AG08396 (cell line): ENCODE results near the gene UBE2Q2.
A peak's percentile ranks its signal among the peaks of the same experiment; 100 is the strongest.
"Not testable (repeated sequence)": the region's sequence is repeated elsewhere in the genome, so short reads cannot be mapped to it uniquely, and the experiment has no call there.

ENCODE experiments used
- DNase-seq: peaks from one replicate; pipeline ENCODE4 v3.0.0; 2012; ENCODE audit warnings: low spot score, mixed read lengths

UBE2Q2 gene

DNA sequence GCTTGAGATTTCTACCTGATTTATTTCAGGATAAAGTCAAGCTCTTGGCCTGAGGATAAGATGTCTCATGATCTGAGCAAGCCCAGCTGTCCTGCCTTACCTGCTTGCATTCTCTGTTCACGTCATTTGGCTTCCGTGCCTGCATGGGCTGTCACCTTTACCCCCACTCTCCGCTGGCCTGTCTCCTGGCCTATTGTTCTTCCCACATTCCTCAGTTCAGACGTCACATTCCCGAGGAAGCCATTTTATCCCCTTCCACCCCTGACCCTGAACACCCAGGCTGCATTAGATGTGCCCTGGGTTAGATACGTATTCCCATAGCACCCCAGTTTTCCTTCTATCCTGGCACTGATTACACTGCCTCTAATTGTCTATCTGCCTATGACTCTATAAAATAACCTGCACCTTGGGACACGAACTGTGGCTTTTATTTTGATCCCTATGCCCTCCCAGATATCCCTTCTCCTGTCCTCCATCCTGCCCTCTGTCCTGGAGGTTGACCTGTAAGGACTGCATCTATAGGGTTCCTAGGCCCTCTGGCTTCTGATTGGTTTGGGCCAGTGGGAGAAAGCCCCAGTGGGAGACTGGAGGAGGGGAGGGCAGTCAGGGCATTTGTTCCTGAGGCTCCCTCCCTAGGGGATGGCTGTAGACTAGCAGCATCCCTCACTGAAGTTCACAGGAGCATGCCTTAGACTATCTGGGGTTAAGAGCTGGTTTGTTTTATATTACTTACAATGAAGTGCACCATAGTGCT, 19.2 kb upstream of the UBE2Q2 start:
- no peak for DNase-seq

DNA sequence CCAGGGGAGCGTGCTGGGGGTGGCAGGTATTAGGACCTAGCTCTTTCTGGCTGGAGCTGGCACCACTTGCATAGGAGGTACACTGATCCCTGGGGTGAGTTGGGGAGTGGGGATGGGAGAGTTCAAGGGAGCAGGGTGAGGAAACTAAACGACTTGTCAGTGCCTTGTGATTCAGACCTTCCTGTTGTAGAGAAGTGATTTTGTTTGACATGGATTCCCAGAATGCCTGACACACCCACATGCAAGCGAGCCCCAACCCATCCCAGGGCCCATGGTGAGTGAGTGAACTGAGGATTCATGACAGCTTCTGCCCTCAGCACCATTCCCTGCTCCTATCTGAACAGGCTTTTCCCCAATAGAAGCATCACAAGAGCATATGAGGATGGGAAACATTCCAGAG, 15.6 kb upstream of the UBE2Q2 start:
- DNase-seq = no peak

DNA sequence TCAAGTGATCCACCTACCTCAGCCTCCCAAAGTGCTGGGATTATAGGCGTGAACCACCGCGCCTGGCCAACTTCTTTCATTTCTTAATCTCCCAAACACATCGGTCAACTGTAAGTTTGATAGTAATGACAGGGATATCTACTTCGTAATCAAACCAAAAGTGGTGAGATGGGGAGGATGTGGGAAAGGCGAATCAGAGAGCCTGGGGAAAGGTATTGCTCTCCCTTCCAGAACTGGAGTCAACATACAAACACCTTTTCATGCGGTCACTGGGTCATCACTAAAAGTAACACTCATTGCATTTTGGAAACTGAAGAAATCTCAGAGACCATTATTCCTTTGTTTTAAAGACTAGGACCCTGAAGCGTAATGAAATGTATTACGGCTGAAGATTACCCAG, 14.8 kb upstream of the UBE2Q2 start:
- no peak for DNase-seq

DNA sequence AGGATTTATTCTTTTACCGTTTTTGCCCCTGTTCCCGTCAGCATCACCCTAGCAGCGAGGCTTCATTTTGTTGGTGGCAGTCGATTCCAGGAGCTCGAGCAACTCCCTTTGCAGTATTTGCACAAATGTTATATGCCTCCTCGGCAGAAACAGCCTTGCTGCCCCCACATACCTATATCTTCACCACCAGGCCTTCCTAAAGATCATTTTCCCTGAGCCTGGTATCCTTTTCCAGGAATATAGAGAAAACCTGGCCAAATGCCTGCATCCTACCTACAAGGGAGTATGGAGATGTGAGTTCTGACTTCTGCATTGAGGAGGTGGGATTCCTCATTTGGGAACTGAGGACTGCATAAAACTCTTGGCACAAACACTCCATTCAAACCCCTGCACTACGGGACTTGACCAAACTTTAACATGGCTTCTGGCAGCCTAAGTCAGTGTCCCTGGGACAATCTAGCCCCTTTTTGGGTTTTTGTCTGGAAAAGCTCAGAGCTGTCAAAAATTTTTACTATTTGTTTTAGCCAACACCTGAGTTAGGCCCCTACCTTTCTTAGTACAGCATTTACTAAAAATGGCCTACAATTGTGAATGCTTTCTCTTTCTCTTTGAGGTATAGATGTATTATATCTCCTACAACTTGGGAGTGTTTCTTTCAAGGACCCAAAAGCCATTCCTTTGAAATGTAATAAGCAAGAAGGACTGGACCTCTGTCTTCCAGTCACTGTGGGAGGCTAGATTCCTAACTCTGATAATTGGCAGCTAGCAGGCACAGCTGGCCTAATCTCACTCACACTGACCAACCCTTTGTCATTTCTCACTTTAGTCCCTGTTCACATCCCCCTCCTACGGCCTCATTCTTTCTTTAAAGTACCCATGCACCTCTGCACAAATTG, 12.1 kb upstream of the UBE2Q2 start:
- no peak for DNase-seq

DNA sequence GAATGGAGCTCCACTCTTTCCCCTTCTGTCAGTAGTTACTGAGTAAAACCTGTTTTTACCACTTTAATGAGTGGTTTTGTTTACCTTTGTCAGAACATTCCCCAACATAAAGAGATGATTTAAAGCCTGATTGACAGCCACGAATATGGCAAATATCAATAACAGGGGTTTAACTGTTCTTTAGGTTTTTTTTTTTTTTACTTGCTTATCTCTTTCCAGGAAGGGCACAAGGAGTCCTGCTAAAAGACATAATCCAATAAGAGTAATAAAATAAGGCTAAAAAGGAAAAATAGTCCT, 11.5 kb upstream of the UBE2Q2 start:
- no peak for DNase-seq

DNA sequence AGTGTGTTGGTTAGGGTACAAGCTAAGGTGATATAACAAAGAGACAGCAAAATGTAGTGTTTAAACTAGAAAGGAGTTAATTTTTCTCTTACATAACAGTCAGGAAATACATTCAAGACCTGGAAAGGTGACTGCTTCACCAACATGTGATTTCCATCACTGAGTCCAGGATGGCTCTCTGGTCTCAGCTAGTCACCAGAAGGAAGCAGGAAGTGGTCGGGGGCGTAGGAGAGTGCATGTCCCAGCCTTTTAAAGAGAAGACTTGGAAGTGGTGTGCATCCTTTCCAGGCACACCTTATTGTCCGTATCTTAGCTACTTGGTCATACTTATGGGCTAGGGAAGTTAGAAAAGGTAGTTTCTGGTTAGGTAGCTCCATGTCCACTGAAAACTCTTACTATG, 11.1 kb upstream of the UBE2Q2 start:
- DNase-seq = no peak

DNA sequence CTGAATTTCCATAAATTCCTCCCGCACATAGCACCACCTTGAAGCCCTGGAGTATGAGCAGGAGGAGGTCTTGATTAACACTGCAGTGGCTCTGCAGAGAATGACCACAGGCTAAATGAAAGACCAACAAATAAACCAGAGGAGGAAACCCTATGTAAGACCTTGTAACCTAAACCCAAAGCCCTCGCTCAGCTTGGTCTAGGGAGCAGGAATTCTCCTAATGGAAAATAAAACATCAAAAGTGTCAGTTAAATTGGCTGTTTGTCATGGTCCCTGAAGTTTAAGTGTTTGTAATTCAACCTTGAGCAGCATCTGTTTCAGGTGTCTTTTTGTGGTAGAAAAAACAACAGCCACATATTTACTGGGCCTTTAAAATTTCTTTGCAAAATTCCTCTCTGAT, 9.2 kb upstream of the UBE2Q2 start:
- no peak for DNase-seq

DNA sequence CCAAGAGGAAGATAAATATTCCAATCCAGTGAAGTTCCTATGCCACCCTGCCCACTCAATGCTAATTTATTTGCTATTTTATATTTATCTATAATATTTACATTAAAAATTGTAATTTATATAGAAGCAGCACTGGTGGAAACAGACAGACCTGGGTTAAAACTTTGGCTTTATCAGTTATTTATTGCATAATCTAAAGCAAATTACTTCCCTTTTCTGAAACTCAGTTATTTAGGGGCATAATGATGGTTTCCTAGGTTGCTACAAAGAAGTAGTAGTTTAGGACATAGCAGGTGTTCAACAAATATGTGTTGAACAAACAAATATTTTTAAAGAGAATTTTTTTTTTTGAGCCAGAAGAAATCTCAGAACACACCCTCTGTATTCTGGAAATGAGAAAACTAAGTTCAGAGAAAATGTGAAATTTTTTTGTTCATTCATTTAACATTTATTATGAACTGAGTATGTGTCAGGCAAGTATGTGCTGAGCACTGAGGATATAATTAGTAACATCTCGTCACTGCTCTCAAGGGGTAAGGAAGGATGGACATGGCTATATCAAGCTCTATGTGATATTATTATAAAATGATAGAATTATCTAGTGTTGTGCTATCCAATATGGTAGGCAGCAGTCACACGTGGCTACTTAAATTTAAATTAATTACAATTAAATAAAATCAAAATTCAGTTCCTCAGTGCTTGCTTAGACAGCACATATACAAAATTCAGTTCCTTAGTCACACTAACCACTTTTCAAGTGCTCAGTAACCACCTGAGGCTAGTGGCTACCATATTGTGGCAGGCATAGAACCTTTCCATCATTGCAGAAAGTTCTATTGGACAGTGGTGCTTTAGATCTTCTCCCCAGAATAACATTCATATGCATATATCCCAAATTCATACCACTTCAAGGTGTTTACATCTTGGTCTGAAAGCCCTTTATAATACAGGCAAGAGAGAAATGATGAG, 7.0 kb upstream of the UBE2Q2 start:
- DNase-seq = no peak

DNA sequence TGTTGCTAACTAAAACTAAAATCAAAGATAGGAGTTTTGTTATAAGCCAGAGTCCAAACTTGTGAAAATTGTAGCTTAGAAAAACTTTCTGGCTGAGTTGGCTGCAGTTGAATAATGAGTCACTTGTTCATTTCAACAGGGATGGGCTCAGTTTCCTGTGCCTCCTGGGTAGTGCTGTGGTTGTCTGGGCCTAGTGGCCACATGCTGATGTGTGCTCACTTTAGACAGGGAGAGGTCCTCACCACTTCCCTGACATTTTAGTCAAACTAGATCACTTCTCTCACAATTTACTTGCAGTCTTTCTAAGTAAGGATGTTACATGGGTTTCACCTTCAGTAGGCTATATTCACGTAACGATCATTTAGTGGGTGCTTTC, 6.3 kb upstream of the UBE2Q2 start:
- peak; percentile 68 for DNase-seq

DNA sequence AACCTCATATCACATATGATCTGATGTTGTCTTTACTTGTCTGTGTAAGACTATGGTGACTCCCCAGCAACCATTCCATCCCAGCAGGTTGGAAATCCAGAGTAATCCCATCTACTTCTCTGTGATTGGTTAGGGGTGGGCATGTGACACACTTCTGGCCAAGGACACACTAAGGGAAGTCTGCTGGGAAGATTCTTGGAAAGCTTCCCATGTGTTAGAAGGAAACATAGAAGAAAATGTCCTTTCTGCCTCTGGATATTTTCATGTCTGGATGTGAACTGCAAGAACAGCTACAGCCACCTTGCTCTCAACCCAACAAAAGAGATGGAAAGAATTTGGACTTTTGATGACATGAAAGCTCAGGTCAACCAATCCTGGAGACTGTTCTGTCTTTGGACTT, 2.6 kb upstream of the UBE2Q2 start:
- peak; percentile 67 for DNase-seq

DNA sequence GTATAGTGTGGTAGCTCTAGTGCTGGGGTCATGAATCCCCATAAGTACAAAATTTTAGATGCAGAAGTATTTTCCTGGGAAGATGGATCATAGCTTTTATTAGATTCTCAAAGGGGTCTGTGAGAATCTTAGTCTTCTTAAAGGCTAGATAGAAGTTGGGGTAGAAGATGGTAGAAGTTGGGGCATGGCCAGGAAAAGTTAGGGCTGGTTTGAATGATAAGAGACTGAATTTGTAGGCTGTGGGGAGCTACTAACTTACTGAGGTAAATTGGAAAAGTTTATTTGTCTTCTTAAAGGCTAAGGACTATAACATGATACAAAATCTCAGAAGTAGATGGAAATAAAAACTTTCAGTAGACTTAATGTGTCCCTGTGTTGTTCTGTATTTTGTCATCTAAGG, 1.6 kb upstream of the UBE2Q2 start:
- DNase-seq = no peak

DNA sequence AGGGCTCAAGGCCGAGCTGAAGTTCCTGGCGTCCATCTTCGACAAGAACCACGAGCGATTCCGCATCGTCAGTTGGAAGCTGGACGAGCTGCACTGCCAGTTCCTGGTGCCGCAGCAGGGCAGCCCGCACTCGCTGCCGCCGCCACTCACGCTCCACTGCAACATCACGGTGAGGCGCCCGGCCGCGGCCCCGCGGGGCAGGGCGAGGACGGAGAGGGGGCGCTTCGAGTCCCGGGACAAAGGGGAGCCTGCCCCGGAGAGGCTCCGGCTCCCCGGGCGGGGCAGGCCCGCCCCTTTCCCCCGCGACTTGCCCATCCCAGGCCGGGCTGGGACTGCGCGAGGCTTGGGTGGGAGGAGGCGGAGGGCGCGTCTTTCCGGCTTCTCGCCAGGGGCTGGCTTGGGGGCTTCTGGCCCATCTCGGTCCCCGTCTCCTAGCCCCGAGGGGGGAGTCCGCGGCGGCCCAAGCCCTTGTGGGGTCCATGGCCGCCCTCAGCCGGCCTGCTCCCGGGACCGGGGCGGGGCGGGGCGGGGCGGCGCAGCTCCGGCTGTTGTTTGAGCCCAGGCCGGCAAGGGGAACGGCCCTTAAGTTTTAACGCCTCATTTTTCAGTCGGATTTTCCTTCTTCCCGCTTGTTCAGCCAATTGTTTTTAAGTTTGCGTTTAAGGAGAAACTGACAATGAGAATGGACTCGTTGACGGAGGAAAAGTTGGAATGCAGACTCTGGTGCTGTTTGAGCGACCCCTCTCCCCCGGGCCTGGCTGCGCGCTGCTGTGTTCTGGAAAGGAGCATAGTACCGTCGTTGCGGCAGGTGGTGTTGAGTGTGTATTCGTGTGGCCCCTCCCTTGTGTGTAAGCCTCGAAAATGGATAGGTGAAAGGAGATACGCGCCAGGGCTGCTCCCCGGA, 683 bp downstream of the UBE2Q2 start:
- DNase-seq = peak; percentile 85

DNA sequence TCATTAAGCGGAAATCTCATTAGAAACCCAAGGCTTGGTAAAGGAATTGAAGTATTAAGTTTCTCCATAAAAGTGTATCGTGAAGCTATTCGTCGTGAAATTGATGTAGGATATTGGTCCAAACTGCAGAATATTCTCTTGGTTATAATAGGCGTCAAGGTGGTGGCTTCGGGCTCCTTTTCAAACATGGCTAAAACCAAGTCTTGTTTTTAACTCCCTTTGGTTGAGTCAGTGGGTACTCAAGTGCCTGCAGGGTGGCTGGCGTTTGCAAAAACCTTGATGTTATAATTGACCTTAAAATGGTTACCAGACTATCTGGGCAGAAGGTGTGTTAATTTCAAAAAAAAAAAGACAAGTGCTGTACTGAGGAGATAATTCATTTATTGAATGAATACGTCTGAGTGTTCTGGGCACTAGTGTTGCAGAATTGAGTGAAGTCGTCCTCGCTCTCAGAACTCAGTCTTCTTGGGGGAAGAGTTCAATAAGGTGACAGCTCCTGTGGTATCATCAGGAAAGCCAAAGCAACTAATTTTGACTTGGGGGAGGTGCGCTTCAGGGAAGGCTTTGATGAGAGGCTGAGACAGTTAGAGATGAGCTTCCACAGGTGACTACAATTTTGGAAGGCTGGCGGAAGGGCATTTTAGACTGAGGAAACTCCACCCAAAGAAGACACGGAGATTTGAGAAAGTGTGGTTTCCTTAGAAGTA, 1.5 kb downstream of the UBE2Q2 start:
- DNase-seq = no peak

DNA sequence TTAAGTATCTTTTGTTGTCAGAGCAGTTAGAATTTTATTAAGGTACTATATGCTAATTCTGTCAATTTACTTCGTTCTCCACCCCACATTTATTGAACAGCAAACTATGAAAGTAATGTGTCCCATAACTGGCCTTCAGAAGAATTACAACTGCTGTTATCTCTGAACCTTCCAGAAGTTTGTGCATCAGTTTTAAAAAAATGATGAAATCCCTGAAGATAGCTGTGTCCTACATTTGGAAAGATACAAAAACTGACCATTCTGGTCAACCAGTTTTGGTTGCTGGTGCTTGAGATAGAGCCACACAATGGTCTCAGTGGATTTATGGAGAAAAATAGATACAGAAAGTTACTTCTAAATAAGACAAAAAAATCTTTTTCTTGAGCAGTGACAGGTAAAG, 5.9 kb downstream of the UBE2Q2 start:
- no peak for DNase-seq

DNA sequence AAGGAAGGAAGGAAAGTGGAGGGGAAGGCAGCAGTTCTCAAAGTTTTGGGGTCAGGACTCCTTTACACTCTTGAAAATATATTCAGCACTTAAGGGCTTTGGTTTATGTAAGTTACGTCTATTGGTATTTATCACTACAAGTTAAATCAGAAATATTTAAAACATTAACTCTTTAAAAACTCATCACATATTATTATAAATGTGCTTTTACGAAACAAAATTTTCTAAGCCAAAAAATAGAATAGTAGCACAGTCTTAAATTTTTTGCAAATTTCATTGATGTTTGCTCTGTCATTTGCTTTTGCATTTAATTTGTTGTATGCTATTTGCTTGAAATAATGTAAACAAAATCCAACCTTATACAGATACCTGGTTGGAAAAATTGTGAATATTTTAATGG, 7.5 kb downstream of the UBE2Q2 start:
- DNase-seq = no peak

DNA sequence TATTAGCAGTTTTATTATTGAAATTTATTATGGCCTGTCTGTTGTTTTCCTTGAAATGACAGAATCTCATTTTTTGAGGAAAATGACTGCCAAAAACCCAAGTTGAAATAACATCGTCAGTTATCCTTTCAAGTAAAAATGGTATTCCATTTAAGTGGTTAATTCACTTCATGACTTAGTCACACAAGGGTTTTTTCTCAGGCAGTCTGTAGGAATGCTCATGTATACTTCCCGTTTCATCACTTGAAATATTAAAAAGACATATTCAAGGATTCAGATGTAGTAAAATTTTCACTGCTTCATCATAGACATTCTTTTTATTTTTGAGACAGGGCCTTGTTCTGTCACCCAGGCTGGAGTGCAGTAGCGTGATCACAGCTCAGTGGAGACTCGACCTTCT, 8.3 kb downstream of the UBE2Q2 start:
- not testable (repeated sequence) for DNase-seq

DNA sequence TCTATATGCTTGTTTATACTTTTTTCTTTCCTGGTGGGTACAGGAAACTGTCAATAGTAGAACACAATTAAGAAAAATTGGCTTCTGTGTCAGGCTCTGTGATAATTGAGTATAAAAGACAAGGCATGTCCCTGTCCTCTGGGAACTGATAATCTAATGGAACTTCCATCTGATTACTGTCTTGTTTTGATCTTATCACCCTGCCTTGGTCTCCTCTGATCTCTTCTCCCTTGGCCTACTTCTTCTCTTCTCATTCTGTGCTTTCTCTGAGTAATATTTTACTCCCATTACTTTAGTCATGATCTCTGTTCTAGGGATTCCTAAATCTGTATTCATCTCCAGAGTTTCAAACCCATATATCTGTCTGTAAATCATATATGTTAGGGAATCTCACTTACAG, 14.6 kb downstream of the UBE2Q2 start:
- DNase-seq = no peak

DNA sequence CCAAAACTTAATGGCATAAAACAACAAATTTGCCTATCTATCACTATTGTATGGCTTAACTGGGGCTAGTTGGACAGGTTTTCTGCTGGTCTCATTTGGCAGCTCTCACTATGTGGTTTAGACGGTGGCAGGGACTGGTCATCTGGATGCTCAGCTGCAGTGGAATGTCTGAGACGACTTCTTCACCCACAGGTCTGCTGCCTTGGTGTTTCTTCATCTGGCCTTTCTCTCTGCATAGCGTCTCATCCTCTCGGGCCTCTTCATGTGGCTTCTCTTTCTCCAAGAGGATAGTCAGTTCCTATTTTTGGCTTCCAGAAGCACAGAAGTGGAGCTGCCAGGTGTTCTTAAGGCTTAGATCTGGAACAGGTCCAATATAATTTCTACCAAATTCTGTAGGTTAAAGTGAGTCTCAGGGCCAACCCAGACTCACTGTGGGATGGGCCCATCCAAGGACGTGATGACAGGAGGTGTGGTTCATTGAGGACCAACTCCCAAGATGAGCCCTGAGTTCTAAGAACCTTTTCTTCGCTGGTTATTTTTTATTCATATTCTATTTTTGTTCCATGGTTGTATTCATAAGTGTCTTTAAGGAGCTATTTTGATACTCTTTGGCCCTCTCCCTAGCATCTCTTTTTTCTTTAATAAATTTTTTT, 18.6 kb downstream of the UBE2Q2 start:
- DNase-seq = no peak

DNA sequence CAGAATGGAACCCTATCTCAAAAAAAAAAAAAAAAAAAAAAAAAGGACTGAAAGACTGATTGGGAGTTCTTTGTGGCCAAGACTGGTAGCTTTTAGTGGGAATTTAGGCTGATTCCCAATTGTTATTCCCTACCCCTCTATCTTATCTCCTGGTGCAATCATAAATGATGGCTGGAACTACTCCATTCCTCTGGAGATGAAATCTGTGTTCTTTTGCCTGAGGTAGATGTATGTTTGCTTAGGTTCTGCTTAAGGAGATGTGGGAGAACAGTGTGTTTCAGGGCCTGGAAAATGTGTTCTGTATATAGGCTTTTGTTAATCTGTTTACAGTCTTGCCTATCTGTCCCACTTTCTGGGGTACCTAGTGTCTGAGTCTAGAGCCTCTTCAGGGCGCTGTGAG, 19.5 kb downstream of the UBE2Q2 start:
- DNase-seq = no peak
